ENCODE measurements around the gene BSN. TPM values are rescaled to one million over a fixed set of nuclear protein-coding genes. Genes with fewer than 3 reads are reported as not detected.

BSN gene
- 0.62 TPM for total RNA-seq

- intact Hi-C loops (cut with DNase I): no loop called here
- DNase-seq (ENCODE audit: low spot score) (peak; percentile 94), ATAC-seq (peak; percentile 99)
Observed at GRCh38 chr3:49553692-49554632, at the start of gene BSN. Gene BSN, plus strand, starts transcription at chr3:49554477. Its CDS starts 126 bp downstream, at chr3:49554603.

- ATAC-seq (no peak), DNase-seq (ENCODE audit: low spot score) (no peak)
- intact Hi-C loops (cut with DNase I): no loop called here
Observed at GRCh38 chr3:49506906-49507305, 47.4 kb upstream of the BSN start.

GRCh38 chr3:49509028-49509561 lies 45.2 kb upstream of the BSN start:
- intact Hi-C loops (cut with DNase I): no loop called here
- ATAC-seq (no peak), DNase-seq (ENCODE audit: low spot score) (no peak)

- intact Hi-C loops (cut with DNase I): no loop called here
- no peak for DNase-seq (ENCODE audit: low spot score)
- no peak for ATAC-seq
Observed at GRCh38 chr3:49511639-49512038, 42.6 kb upstream of the BSN start.

GRCh38 chr3:49512781-49513355 lies 41.4 kb upstream of the BSN start:
- ATAC-seq: no peak
- no peak for DNase-seq (ENCODE audit: low spot score)
- intact Hi-C loops (cut with DNase I): no loop called here

GRCh38 chr3:49513494-49514124 lies 40.7 kb upstream of the BSN start:
- ATAC-seq: no peak
- DNase-seq (ENCODE audit: low spot score): no peak
- intact Hi-C loops (cut with DNase I): no loop called here

GRCh38 chr3:49518016-49518415 lies 36.3 kb upstream of the BSN start:
- intact Hi-C loops (cut with DNase I): no loop called here
- DNase-seq (ENCODE audit: low spot score) (no peak), ATAC-seq (no peak)

- intact Hi-C loops (cut with DNase I): no loop called here
- no peak for DNase-seq (ENCODE audit: low spot score)
- ATAC-seq: no peak
Observed at GRCh38 chr3:49518441-49518840, 35.8 kb upstream of the BSN start.

- DNase-seq (ENCODE audit: low spot score): no peak
- peak; percentile 61 for ATAC-seq
- intact Hi-C loops (cut with DNase I): no loop called here
Observed at GRCh38 chr3:49519296-49519695, 35.0 kb upstream of the BSN start.

- intact Hi-C loops (cut with DNase I): no loop called here
- ATAC-seq (peak; percentile 42), DNase-seq (ENCODE audit: low spot score) (no peak)
Observed at GRCh38 chr3:49519916-49520385, 34.3 kb upstream of the BSN start.

- intact Hi-C loops (cut with DNase I): no loop called here
- DNase-seq (ENCODE audit: low spot score): no peak
- no peak for ATAC-seq
Observed at GRCh38 chr3:49523756-49524747, 30.2 kb upstream of the BSN start.

- ATAC-seq: no peak
- DNase-seq (ENCODE audit: low spot score): no peak
- intact Hi-C loops (cut with DNase I): no loop called here
Observed at GRCh38 chr3:49529567-49529966, 24.7 kb upstream of the BSN start.

GRCh38 chr3:49530231-49530630 lies 24.0 kb upstream of the BSN start:
- DNase-seq (ENCODE audit: low spot score) (no peak), ATAC-seq (no peak)
- intact Hi-C loops (cut with DNase I): loop anchor here (10.0 kb wide), 1 partner anchor 55 kb away; the partner anchor contains the start of gene DAG1

GRCh38 chr3:49530701-49531100 lies 23.6 kb upstream of the BSN start:
- DNase-seq (ENCODE audit: low spot score) (no peak), ATAC-seq (no peak)
- intact Hi-C loops (cut with DNase I): loop anchor here (10.0 kb wide), 1 partner anchor 56 kb away; the partner anchor contains the start of gene DAG1

- no peak for ATAC-seq
Observed at GRCh38 chr3:49531218-49531617, 23.1 kb upstream of the BSN start.

GRCh38 chr3:49531715-49532114 lies 22.6 kb upstream of the BSN start:
- DNase-seq (ENCODE audit: low spot score): no peak
- no peak for ATAC-seq
- intact Hi-C loops (cut with DNase I): loop anchor here (10.0 kb wide), 1 partner anchor 57 kb away; the partner anchor contains the start of gene DAG1

More at GRCh38 chr3:49531218-49531617, 23.1 kb upstream of the BSN start:
- intact Hi-C loops (cut with DNase I): loop anchor here (10.0 kb wide), 1 partner anchor 56 kb away; the partner anchor contains the start of gene DAG1
- DNase-seq (ENCODE audit: low spot score): no peak

- DNase-seq (ENCODE audit: low spot score): no peak
- intact Hi-C loops (cut with DNase I): loop anchor here (10.0 kb wide), 1 partner anchor 58 kb away; the partner anchor contains the start of gene DAG1
- ATAC-seq: peak; percentile 8
Observed at GRCh38 chr3:49533031-49533430, 21.2 kb upstream of the BSN start.
